ENCODE results near the gene NCAPG.

DNA sequence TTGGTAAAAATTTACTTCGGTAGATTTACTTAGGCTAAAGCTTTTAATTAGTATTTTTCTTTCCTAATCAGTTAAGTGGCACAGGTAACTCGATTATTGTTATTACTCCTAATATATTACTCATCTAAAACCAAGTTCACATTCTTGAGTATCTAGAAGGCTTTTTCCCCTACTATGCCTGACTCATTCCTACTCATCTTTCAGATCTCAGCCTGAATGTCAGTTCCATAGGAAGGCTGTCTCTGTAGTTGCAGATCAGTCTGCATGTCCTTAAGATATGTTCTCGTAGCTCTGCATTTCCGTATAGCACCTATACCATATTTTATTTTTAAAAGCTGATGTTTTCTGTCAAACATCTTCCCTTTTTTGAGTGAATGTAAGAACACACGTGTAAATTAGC, 23.5 kb upstream of the NCAPG start:
- TF ChIP-seq RARB (CRISPR knock-in tag; IDR thresholded peaks at IDR 0.05) (no peak), ZC3H10 (CRISPR knock-in tag; IDR thresholded peaks at IDR 0.05) (no peak)
- TF ChIP-seq, protein P1, sequence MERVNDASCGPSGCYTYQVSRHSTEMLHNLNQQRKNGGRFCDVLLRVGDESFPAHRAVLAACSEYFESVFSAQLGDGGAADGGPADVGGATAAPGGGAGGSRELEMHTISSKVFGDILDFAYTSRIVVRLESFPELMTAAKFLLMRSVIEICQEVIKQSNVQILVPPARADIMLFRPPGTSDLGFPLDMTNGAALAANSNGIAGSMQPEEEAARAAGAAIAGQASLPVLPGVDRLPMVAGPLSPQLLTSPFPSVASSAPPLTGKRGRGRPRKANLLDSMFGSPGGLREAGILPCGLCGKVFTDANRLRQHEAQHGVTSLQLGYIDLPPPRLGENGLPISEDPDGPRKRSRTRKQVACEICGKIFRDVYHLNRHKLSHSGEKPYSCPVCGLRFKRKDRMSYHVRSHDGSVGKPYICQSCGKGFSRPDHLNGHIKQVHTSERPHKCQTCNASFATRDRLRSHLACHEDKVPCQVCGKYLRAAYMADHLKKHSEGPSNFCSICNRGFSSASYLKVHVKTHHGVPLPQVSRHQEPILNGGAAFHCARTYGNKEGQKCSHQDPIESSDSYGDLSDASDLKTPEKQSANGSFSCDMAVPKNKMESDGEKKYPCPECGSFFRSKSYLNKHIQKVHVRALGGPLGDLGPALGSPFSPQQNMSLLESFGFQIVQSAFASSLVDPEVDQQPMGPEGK (CRISPR knock-in tag; IDR thresholded peaks at IDR 0.05; ENCODE audit: borderline replicate concordance) = no peak

Data from SK-N-SH treated with all-trans-retinoic acid at 6 μM for 48 hours (cell line).